A549 (cell line): ENCODE measurements around the gene KRTAP10-10. TPM values are rescaled to one million over a fixed set of nuclear protein-coding genes. Genes with fewer than 3 reads are reported as not detected.
"Not testable (repeated sequence)": the region's sequence is repeated elsewhere in the genome, so short reads cannot be mapped to it uniquely, and the experiment has no call there.

Experiments used
- ATAC-seq, 2 experiments: fragments of 200-7000 bp in 1 of 2; fragments of >200 bp in 1 of 2; cut with Nextera tagmentation in 1 of 2; cut with Tn5 transposase in 1 of 2; 3 replicates each; pipeline versions ENCODE4 v1.8.0 to v1.9.1; 2018 to 2020; ENCODE audit warnings: mild to moderate bottlenecking in 1 of 2, moderate library complexity in 1 of 2
- CTCF ChIA-PET: fragments of 300-600 bp; sonication (Branson Sonifier 250); formaldehyde crosslinking; extraction: SDS; loops from one replicate; lab custom pipeline; 2021; ENCODE audit warnings: antibody characterized with exemption, inconsistent platforms; lab: Yijun Ruan, JAX
- POLR2A ChIA-PET: fragments of 350-600 bp; formaldehyde crosslinking; extraction: SDS; loops from one replicate; lab custom pipeline; 2021; ENCODE audit warnings: antibody characterized with exemption, inconsistent platforms; lab: Yijun Ruan, JAX
- DNase-seq, 2 experiments: peaks; one replicate each; pipeline versions ENCODE4 v3.0.0 to v3.0.0-alpha.2; 2011 to 2016; ENCODE audit warnings: low read depth in 1 of 2, low spot score in 1 of 2
- FAIRE-seq: peaks from 2 replicates; lab custom pipeline; 2011; peaks lifted over from hg19 to GRCh38; lab: Jason Lieb, UNC
- H3K27ac ChIP-seq, 2 experiments: fragments of >200 bp; sonication (Bioruptor Twin); formaldehyde crosslinking; 3 replicates each; pipeline ENCODE4 v1.5.1; 2016 to 2017
- H3K4me1 ChIP-seq: fragments of >200 bp; sonication (Bioruptor Twin); formaldehyde crosslinking; 3 replicates; pipeline ENCODE4 v1.6.1; 2016
- H3K4me2 ChIP-seq: fragments of >200 bp; sonication (Bioruptor Twin); formaldehyde crosslinking; 3 replicates; pipeline ENCODE4 v1.6.1; 2016
- H3K4me3 ChIP-seq: fragments of >200 bp; sonication (Bioruptor Twin); formaldehyde crosslinking; 3 replicates; pipeline ENCODE4 v1.5.1; 2016
- H3K9me3 ChIP-seq: fragments of >200 bp; sonication (Bioruptor Twin); formaldehyde crosslinking; 3 replicates; pipeline ENCODE4 v1.6.1; 2016
- BHLHE40 ChIP-seq: IDR thresholded peaks from 2 replicates; pipeline ENCODE4 v1.6.1; 2012; ENCODE audit warnings: low read depth, low read length, inconsistent platforms
- CHD2 ChIP-seq: fragments of 150-350 bp; IDR thresholded peaks from 2 replicates; pipeline ENCODE4 v1.6.1; 2014; ENCODE audit warnings: low read length; ENCODE audit not compliant: partially characterized antibody
- EHF ChIP-seq: fragments of 250-450 bp; sonication (Bioruptor Pico); IDR thresholded peaks from 2 replicates; pipeline ENCODE4 v1.5.0; 2020; ENCODE audit warnings: mild to moderate bottlenecking
- HOXB13 ChIP-seq: fragments of 250-450 bp; sonication (Bioruptor Pico); IDR thresholded peaks from 2 replicates; pipeline ENCODE4 v1.5.0; 2020; ENCODE audit warnings: low read depth, mild to moderate bottlenecking, moderate library complexity
- HOXB5 ChIP-seq: fragments of 250-450 bp; sonication (Bioruptor Pico); IDR thresholded peaks from 2 replicates; pipeline ENCODE4 v1.5.0; 2020; ENCODE audit warnings: mild to moderate bottlenecking, moderate library complexity
- KDM5A ChIP-seq: fragments of 200-600 bp; sonication (generic); IDR thresholded peaks from 2 replicates; pipeline ENCODE4 v1.6.1; 2016; ENCODE audit warnings: antibody characterized with exemption, mild to moderate bottlenecking
- NPAS2 ChIP-seq: fragments of 250-450 bp; sonication (Bioruptor Pico); IDR thresholded peaks from 2 replicates; pipeline ENCODE4 v1.8.0; 2022; ENCODE audit warnings: mild to moderate bottlenecking, moderate library complexity, borderline replicate concordance
- POLR2A ChIP-seq: IDR thresholded peaks from 2 replicates; pipeline ENCODE4 v1.6.1; 2012; ENCODE audit warnings: mild to moderate bottlenecking, low read length
- RAD21 ChIP-seq, 2 experiments: fragments of >200 bp in 1 of 2; sonication (Bioruptor Twin) in 1 of 2; formaldehyde crosslinking in 1 of 2; IDR thresholded peaks in 1 of 2; conservative IDR thresholded peaks in 1 of 2; 2 replicates in 1 of 2; 3 replicates in 1 of 2; pipeline ENCODE4 v1.6.1; 2012 to 2018; ENCODE audit warnings: inconsistent platforms in 1 of 2
- RFX5 ChIP-seq: fragments of 450-650 bp; IDR thresholded peaks from 2 replicates; pipeline ENCODE4 v1.7.1; 2014; ENCODE audit warnings: antibody characterized with exemption, mild to moderate bottlenecking, moderate library complexity
- SMC3 ChIP-seq: fragments of >200 bp; sonication (Bioruptor Twin); formaldehyde crosslinking; IDR thresholded peaks from 3 replicates; pipeline ENCODE4 v1.6.1; 2018; ENCODE audit warnings: inconsistent platforms
- TP53 ChIP-seq: fragments of 250-450 bp; sonication (Bioruptor Pico); IDR thresholded peaks from 2 replicates; pipeline ENCODE4 v1.5.0; 2021; ENCODE audit warnings: mild to moderate bottlenecking, moderate library complexity
- ZC3H11A ChIP-seq: fragments of 450-650 bp; IDR thresholded peaks from 2 replicates; pipeline ENCODE4 v1.6.1; 2014; ENCODE audit warnings: antibody characterized with exemption, mild to moderate bottlenecking
- ZNF302 ChIP-seq: fragments of 250-450 bp; sonication (Bioruptor Pico); IDR thresholded peaks from 2 replicates; pipeline ENCODE4 v1.9.0; 2021; ENCODE audit warnings: inconsistent platforms, mild to moderate bottlenecking, moderate library complexity
- WGBS: methylation state at CpG from one replicate; pipeline ENCODE4 v1.1.6; 2017; ENCODE audit errors: missing lambda C conversion rate; 5-methylcytosine and 5-hydroxymethylcytosine counted together
- polyA plus RNA-seq, 4 experiments: library from polyadenylated mRNA; depleted of rRNA in 3 of 4; stranded (reverse); fragments of >200 nt; fragmentation: RNase III in 1 of 4; extraction: RNeasy Plus Mini Kit Qiagen cat#74134 plus additional on column Dnase treatment in 1 of 4; gene quantifications; 2 replicates in 3 of 4; 3 replicates in 1 of 4; pipeline ENCODE4 v1.2.3, GENCODE V29; 2011 to 2017
- TF ChIP-seq, protein P1 (sequence below): fragments of 450-650 bp; IDR thresholded peaks from 2 replicates; pipeline ENCODE4 v1.6.1; 2014; ENCODE audit warnings: antibody characterized with exemption
- TF ChIP-seq, protein P2 (sequence below): fragments of >200 bp; sonication (Bioruptor Twin); formaldehyde crosslinking; IDR thresholded peaks from 2 replicates; pipeline ENCODE4 v1.6.1; 2016
- TF ChIP-seq, protein P3 (sequence below): IDR thresholded peaks from 2 replicates; pipeline ENCODE4 v1.6.1; 2012
- TF ChIP-seq, protein P4 (sequence below): fragments of 150-350 bp; IDR thresholded peaks from 2 replicates; pipeline ENCODE4 v1.6.1; 2014; ENCODE audit warnings: low read depth, mild to moderate bottlenecking, low read length
- TF ChIP-seq, protein P5 (sequence below): fragments of >200 bp; sonication (Bioruptor Twin); formaldehyde crosslinking; IDR thresholded peaks from 3 replicates; pipeline ENCODE4 v1.5.1; 2016

KRTAP10-10 gene
- polyA plus RNA-seq, 2 of the 4 experiments (the other 2 are of a cell fraction), result not detected

DNA sequence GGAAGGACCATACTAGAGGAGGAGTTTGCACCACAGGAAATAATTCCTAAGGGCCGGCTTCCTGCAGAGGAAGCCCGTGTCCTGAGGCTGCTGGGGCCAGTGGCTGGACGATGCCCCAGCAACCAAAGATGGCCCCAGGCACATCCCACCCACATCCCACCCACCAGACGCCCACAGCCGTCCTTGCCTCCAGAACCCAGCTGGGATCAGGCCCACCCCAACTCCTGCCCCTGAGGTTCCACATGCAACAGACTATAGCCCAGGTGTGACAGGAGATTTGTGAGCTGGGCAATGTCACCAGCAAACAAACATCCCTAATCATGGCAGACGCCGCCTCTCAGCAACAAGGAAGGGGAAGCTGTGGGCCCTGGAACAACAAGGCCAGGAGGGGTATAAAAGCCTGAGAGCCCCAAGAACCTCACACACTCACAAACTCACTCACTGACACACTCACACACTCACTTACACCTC is 10.4 kb upstream of the KRTAP10-10 start, which contains the start of gene KRTAP10-9:
TSS of gene KRTAP10-9 (plus strand) at position 421 of the 471 bp plus-strand sequence. CDS start 79 bp downstream, outside the sequence.
- DNase-seq, result no peak
- WGBS, result 38% methylated on average over 5 of the region's 7 CpGs
- no peak for ATAC-seq
- ChIA-PET POLR2A (interaction anchor here (0.6 kb wide), 1 partner anchor 23 kb away, joined by 3 read pairs; no protein-coding TSS in a partner anchor), CTCF (no interaction called here)
- Histone ChIP-seq H3K4me3 (no peak within 1 kb of the TSS), H3K4me2 (no peak within 1 kb of the TSS), H3K4me1 (no peaks in the 10 kb centered on the region), H3K27ac (no peak within 1 kb of the TSS), H3K9me3 (peaks cover 19% of the 10 kb centered on the region; the same call in 2 of the 3 replicates)
- no peak for TF ChIP-seq SMC3
- no peak for TF ChIP-seq CHD2
- TF ChIP-seq BHLHE40, result no peak
- no peak for TF ChIP-seq ZC3H11A
- TF ChIP-seq, protein P1, sequence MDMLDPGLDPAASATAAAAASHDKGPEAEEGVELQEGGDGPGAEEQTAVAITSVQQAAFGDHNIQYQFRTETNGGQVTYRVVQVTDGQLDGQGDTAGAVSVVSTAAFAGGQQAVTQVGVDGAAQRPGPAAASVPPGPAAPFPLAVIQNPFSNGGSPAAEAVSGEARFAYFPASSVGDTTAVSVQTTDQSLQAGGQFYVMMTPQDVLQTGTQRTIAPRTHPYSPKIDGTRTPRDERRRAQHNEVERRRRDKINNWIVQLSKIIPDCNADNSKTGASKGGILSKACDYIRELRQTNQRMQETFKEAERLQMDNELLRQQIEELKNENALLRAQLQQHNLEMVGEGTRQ, result no peak
- TF ChIP-seq HOXB5, result no peak
- TF ChIP-seq TP53 (CRISPR knock-in tag), result no peak
- no peak for TF ChIP-seq KDM5A
- TF ChIP-seq POLR2A, result no peak
- TF ChIP-seq, protein P2, sequence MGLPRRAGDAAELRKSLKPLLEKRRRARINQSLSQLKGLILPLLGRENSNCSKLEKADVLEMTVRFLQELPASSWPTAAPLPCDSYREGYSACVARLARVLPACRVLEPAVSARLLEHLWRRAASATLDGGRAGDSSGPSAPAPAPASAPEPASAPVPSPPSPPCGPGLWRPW, result no peak
- TF ChIP-seq NPAS2 (CRISPR knock-in tag), result no peak
- TF ChIP-seq ZNF302, result no peak
- no peak for TF ChIP-seq RAD21 (conservative IDR thresholded peaks at IDR 0.05 in 1 of 2, IDR thresholded peaks at IDR 0.05 in 1 of 2)
- TF ChIP-seq EHF, result no peak
- TF ChIP-seq, protein P3, sequence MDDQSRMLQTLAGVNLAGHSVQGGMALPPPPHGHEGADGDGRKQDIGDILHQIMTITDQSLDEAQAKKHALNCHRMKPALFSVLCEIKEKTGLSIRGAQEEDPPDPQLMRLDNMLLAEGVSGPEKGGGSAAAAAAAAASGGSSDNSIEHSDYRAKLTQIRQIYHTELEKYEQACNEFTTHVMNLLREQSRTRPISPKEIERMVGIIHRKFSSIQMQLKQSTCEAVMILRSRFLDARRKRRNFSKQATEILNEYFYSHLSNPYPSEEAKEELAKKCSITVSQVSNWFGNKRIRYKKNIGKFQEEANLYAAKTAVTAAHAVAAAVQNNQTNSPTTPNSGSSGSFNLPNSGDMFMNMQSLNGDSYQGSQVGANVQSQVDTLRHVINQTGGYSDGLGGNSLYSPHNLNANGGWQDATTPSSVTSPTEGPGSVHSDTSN, result no peak
- TF ChIP-seq HOXB13 (CRISPR knock-in tag), result no peak
- TF ChIP-seq, protein P4, sequence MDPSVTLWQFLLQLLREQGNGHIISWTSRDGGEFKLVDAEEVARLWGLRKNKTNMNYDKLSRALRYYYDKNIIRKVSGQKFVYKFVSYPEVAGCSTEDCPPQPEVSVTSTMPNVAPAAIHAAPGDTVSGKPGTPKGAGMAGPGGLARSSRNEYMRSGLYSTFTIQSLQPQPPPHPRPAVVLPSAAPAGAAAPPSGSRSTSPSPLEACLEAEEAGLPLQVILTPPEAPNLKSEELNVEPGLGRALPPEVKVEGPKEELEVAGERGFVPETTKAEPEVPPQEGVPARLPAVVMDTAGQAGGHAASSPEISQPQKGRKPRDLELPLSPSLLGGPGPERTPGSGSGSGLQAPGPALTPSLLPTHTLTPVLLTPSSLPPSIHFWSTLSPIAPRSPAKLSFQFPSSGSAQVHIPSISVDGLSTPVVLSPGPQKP, result no peak
- TF ChIP-seq, protein P5, sequence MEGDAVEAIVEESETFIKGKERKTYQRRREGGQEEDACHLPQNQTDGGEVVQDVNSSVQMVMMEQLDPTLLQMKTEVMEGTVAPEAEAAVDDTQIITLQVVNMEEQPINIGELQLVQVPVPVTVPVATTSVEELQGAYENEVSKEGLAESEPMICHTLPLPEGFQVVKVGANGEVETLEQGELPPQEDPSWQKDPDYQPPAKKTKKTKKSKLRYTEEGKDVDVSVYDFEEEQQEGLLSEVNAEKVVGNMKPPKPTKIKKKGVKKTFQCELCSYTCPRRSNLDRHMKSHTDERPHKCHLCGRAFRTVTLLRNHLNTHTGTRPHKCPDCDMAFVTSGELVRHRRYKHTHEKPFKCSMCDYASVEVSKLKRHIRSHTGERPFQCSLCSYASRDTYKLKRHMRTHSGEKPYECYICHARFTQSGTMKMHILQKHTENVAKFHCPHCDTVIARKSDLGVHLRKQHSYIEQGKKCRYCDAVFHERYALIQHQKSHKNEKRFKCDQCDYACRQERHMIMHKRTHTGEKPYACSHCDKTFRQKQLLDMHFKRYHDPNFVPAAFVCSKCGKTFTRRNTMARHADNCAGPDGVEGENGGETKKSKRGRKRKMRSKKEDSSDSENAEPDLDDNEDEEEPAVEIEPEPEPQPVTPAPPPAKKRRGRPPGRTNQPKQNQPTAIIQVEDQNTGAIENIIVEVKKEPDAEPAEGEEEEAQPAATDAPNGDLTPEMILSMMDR, result no peak
- TF ChIP-seq RFX5, result no peak
- no peak for FAIRE-seq

DNA sequence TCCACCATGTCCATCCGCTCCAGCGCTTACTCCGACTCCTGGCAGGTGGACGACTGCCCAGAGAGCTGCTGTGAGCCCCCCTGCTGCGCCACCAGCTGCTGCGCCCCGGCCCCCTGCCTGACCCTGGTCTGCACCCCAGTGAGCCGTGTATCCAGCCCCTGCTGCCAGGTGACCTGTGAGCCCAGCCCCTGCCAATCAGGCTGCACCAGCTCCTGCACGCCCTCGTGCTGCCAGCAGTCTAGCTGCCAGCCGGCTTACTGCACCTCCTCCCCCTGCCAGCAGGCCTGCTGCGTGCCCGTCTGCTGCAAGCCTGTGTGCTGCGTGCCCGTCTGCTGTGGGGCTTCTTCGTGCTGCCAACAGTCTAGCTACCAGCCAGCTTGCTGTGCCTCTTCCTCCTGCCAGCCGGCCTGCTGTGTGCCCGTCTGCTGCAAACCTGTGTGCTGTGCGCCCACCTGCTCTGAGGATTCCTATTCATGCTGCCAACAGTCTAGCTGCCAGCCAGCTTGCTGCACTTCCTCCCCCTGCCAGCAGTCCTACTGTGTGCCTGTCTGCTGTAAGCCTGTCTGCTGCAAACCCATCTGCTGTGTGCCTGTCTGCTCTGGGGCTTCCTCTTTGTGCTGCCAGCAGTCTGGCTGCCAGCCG is 9.9 kb upstream of the KRTAP10-10 start:
- CTCF ChIA-PET, POLR2A ChIA-PET, H3K4me3 ChIP-seq: not testable (repeated sequence)

DNA sequence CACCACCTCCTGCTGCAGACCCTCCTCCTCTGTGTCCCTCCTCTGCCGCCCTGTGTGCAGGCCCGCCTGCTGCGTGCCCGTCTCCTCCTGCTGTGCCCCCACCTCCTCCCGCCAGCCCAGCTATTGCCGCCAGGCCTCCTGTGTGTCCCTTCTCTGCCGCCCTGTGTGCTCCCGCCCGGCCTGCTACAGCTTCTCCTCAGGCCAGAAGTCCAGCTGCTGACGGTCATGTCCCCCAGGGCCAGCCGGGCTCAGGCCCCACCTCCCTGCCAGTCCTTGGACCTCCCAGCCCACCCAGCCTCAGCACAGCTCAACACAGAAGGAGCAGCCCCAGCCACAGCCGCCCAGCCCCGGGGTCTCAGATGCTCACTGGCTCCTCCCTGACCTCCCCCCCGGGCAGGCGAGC is 9.3 kb upstream of the KRTAP10-10 start:
- peaks cover 19% of the 10 kb centered on the region; the same call in 2 of the 3 replicates for H3K9me3 ChIP-seq
- CTCF ChIA-PET, FAIRE-seq, POLR2A ChIA-PET, DNase-seq, H3K4me3 ChIP-seq, H3K4me1 ChIP-seq, H3K27ac ChIP-seq, H3K4me2 ChIP-seq, ATAC-seq: not testable (repeated sequence)
- WGBS, result 40% methylated on average over 1 of the region's 15 CpGs

More for the DNA sequence above, 9.9 kb upstream of the KRTAP10-10 start:
- not testable (repeated sequence) for H3K4me2 ChIP-seq, ATAC-seq, FAIRE-seq, H3K27ac ChIP-seq, DNase-seq, H3K4me1 ChIP-seq
- peaks cover 23% of the 10 kb centered on the region; the same call in 2 of the 3 replicates for H3K9me3 ChIP-seq
- 89% methylated on average over 4 of the region's 20 CpGs for WGBS
